Ovary (tissue), 9 donors: ENCODE measurements around the gene REELD1. TPM values are rescaled to one million over a fixed set of nuclear protein-coding genes. Genes with fewer than 3 reads are reported as not detected.

Experiments
- DNase-seq, 5 donors: peaks; one replicate each; pipeline ENCODE4 v3.0.0-alpha.2; 2019 to 2020
- H3K27ac ChIP-seq, 2 donors: fragments of 200-600 bp; one replicate each; pipeline versions ENCODE4 v1.5.1 to v1.8.0; 2019 to 2022
- H3K27me3 ChIP-seq: fragments of 200-600 bp; one replicate; pipeline ENCODE4 v1.8.0; 2022
- H3K36me3 ChIP-seq: fragments of 200-600 bp; sonication (generic); one replicate; pipeline ENCODE4 v1.5.1; 2019
- H3K4me1 ChIP-seq: one replicate; pipeline ENCODE4 v1.8.1; 2013; ENCODE audit warnings: mild to moderate bottlenecking, moderate library complexity; ENCODE audit not compliant: insufficient read depth
- H3K4me3 ChIP-seq: fragments of 200-600 bp; sonication (generic); one replicate; pipeline ENCODE4 v1.5.1; 2017
- H3K9me3 ChIP-seq, 2 donors: fragments of 200-600 bp in 1 of 2; sonication (generic) in 1 of 2; one replicate each; pipeline versions ENCODE4 v1.5.1 to v1.8.1; 2013 to 2019; ENCODE audit warnings: mild to moderate bottlenecking in 1 of 2, moderate library complexity in 1 of 2
- CTCF ChIP-seq, 3 donors: fragments of 450-650 bp in 2 of 3; fragments of 200-600 bp in 1 of 3; IDR thresholded peaks; one replicate each; pipeline versions ENCODE4 v1.5.1 to v1.8.0; 2016 to 2022; ENCODE audit warnings: antibody characterized with exemption in 3 of 3, mild to moderate bottlenecking in 1 of 3
- EP300 ChIP-seq: sonication (generic); formaldehyde crosslinking; IDR thresholded peaks from one replicate; pipeline ENCODE4 v1.6.1; 2017; ENCODE audit warnings: antibody characterized with exemption
- POLR2A ChIP-seq: fragments of 450-650 bp; IDR thresholded peaks from one replicate; pipeline ENCODE4 v1.6.1; 2017; ENCODE audit warnings: antibody characterized with exemption, mild to moderate bottlenecking, moderate library complexity
- WGBS, 3 donors: extraction: QIAGEN DNeasy Blood & Tissue Kit in 1 of 3; methylation state at CpG; one replicate each; pipeline versions ENCODE4 v1.1.5 to v1.1.7; 2013 to 2017; 5-methylcytosine and 5-hydroxymethylcytosine counted together
- intact Hi-C, 4 donors: fragments of 100-400 bp; cut with DNase I; formaldehyde crosslinking; loops; one replicate each; pipeline versions ENCODE4 v1.11.0 to v1.15.1; 2022 to 2023
- polyA plus RNA-seq, 2 donors: library from polyadenylated mRNA; stranded (reverse); fragments of 200-250 nt in 1 of 2; fragments of 350-450 nt in 1 of 2; fragmentation: Illumina TruSeq in 1 of 2; extraction: RNeasy Lipid Tissue Mini Kit (QIAGEN cat#74804) in 1 of 2; gene quantifications; one replicate each; pipeline ENCODE4 v1.2.3, GENCODE V29; 2013 to 2014
- total RNA-seq, 7 donors: library from RNA; depleted of rRNA in 2 of 7; stranded (reverse); fragments of >200 nt in 2 of 7; fragmentation: NEBNext Ultra II Directional in 3 of 7; extraction: Animal tissue kit (Norgen Biotek cat#: 25700) in 3 of 7; gene quantifications; one replicate each; pipeline versions ENCODE4 v1.1.0 to v1.2.4, GENCODE V29; 2016 to 2023
- donor health status: DM: no; HTN: no; CAD: no; lungs with moderate emphysema.
- donor health status: DM: no; HTN: no; CAD: no.
- donor health status: Bipolar disorder and iron deficiency.
- donor health status: DM: yes; HTN: yes; CAD: no.
- donor health status: DM: no; HTN: no; CAD: no.
- donor health status: DM: yes; HTN: yes; CAD: no.

The REELD1 gene
- total and polyA plus RNA-seq, 9 donors: 0.15 to 0.95 (median 0.38) TPM; not detected in 5

GRCh38 chr4:146265950-146266490 is 51.7 kb downstream of the REELD1 start:
- Histone ChIP-seq H3K4me3 (no peak overlapping the region), H3K36me3 (no peaks in the 10 kb centered on the region), H3K4me1 (no peaks in the 10 kb centered on the region), H3K27me3 (no peaks in the 10 kb centered on the region), H3K27ac (no peak overlapping the region), H3K9me3 (no peaks in the 10 kb centered on the region)
- DNase-seq: no peak
- intact Hi-C loops: no loop called here
- TF ChIP-seq POLR2A (no peak), EP300 (no peak), CTCF (IDR thresholded peaks at IDR 0.05) (no peak)
- 87 to 97% (median 89%) methylated on average over 2 of the region's 2 CpGs for WGBS, 3 donors

GRCh38 chr4:146267826-146268225 is 53.5 kb downstream of the REELD1 start:
- TF ChIP-seq CTCF (IDR thresholded peaks at IDR 0.05): no peak
- Histone ChIP-seq H3K9me3 (no peaks in the 10 kb centered on the region), H3K4me1 (no peaks in the 10 kb centered on the region), H3K36me3 (no peaks in the 10 kb centered on the region), H3K27ac (no peak overlapping the region), H3K4me3 (no peak overlapping the region), H3K27me3 (no peaks in the 10 kb centered on the region)
- DNase-seq: no peak
- WGBS, 3 donors: 43 to 48% (median 43%) methylated on average over 5 of the region's 5 CpGs
- intact Hi-C loops: no loop called here

- Histone ChIP-seq H3K27me3 (no peaks in the 10 kb centered on the region), H3K27ac (no peak overlapping the region), H3K4me1 (no peaks in the 10 kb centered on the region), H3K36me3 (no peaks in the 10 kb centered on the region), H3K9me3 (no peaks in the 10 kb centered on the region), H3K4me3 (no peak overlapping the region)
- no peak for TF ChIP-seq EP300
- intact Hi-C loops: no loop called here
- DNase-seq: no peak
- WGBS, 3 donors: 19 to 41% (median 33%) methylated on average over 2 of the region's 2 CpGs
These were observed 54.9 kb downstream of the REELD1 start for GRCh38 chr4:146269228-146269653.

- no peak overlapping the region for H3K27ac ChIP-seq
- TF ChIP-seq EP300 (no peak), CTCF (IDR thresholded peaks at IDR 0.05) (no peak), POLR2A (no peak)
- no peaks in the 10 kb centered on the region for H3K9me3 ChIP-seq
- no peak overlapping the region for H3K4me3 ChIP-seq
- no peaks in the 10 kb centered on the region for H3K27me3 ChIP-seq
- no peak for DNase-seq
- WGBS, 3 donors: 96 to 98% (median 97%) methylated on average over 3 of the region's 3 CpGs
- H3K4me1 ChIP-seq: no peaks in the 10 kb centered on the region
- intact Hi-C loops: no loop called here
- no peaks in the 10 kb centered on the region for H3K36me3 ChIP-seq
These were observed 57.1 kb downstream of the REELD1 start for GRCh38 chr4:146271466-146271865.

- no peak overlapping the region for H3K4me3 ChIP-seq
- 93 to 97% (median 96%) methylated on average over 5 of the region's 5 CpGs for WGBS, 3 donors
- H3K27ac ChIP-seq: no peak overlapping the region
- TF ChIP-seq POLR2A: no peak
- TF ChIP-seq CTCF (IDR thresholded peaks at IDR 0.05): no peak
- TF ChIP-seq EP300: no peak
- H3K9me3 ChIP-seq: no peaks in the 10 kb centered on the region
- no peak for DNase-seq
- no peaks in the 10 kb centered on the region for H3K36me3 ChIP-seq
- intact Hi-C loops: no loop called here
- no peaks in the 10 kb centered on the region for H3K4me1 ChIP-seq
- H3K27me3 ChIP-seq: no peaks in the 10 kb centered on the region
These were observed 59.0 kb downstream of the REELD1 start for GRCh38 chr4:146273204-146273901.
